GM18520 (cell line): ENCODE results near the gene ZNF92.
"Not testable (repeated sequence)": the region's sequence is repeated elsewhere in the genome, so short reads cannot be mapped to it uniquely, and the experiment has no call there.

Experiments
- ATAC-seq: cut with Tn5 transposase; IDR thresholded peaks from one replicate; pipeline ENCODE4 v1.9.1; 2021; ENCODE audit not compliant: unreplicated experiment

Gene ZNF92

DNA sequence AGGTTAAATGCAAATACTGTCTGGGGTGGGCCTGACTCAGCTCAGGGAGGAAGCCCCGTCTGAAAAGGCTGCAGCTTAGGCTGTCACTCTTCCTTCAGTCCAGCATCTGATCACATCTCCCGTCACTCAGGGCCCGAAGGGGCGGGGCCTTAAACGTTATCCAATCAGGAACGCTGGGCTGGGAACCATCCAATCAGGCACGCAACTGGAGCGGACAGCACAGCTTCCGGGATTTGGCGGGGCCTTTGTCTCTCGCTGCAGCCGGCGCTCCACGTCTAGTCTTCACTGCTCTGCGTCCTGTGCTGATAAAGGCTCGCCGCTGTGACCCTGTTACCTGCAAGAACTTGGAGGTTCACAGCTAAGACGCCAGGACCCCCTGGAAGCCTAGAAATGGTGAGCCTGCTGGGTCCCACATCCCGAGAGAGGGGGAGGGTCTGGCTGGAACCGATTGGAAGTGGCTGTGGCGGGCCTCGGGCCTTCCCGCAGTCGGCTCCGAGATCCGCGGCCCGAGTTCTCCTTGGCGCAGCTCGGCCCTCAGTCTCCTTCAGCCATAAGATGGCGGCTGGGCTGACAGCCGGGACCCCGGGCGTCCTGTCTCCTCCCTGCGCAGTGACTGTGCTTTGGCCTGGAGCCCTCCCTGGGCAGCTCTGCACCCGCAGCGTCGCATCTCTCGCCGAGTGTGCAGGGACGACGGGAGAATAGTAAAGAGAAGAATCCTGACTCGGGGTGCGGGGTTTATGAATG, at the start of gene ZNF92:
Gene ZNF92, plus strand, starts transcription at position 248 of the 744 bp plus-strand sequence. Its CDS starts 143 bp downstream, at position 391.
- ATAC-seq = peak; percentile 100

DNA sequence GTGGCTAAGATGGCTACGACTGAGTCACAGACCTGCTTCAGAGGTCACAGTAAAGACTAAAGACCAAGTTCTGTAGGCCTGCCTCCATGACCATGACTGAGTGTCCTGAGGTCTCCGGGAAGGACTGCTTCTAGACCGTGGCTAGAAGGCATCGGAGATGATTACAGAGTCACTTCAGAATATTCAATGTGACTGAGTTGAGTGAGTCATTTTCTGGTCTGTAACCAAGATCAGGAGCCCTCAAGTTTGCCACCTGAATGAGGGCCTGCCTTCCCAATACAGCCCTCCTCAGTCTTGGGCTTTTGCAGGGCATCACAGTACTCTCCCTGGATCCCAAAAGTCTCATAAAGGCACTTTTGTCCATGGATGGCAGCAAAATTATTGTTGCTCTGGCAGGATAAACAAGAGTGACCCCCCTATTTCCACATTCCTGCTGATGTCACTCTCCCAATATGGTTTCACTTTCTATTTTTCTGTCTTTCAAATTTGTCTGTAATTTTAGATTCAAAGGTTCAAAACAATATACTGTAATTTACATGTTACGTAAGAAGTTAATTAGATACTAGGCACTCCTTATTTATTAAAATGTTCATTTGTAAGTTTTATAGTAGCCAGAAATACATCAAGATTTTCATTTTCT, 47.7 kb upstream of the ZNF92 start:
- no peak for ATAC-seq

DNA sequence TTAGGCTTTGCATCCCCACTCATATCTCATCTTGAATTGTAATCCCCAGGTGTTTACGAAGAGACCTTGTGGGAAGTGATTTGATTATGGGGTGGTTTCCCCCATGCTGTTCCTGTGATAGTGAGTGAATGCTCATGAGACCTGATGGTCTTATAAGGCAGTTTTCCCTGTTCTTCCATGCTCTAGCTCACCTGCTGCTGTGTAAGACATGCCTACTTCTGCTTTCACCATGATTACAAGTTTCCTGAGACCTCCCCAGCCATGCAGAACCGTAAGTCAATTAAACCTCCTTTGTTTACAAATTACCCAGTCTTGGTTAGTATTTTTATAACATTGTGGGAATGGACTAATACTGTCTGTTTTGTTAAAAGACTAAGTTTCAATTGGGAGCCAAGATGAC, 35.3 kb upstream of the ZNF92 start:
- ATAC-seq = no peak

DNA sequence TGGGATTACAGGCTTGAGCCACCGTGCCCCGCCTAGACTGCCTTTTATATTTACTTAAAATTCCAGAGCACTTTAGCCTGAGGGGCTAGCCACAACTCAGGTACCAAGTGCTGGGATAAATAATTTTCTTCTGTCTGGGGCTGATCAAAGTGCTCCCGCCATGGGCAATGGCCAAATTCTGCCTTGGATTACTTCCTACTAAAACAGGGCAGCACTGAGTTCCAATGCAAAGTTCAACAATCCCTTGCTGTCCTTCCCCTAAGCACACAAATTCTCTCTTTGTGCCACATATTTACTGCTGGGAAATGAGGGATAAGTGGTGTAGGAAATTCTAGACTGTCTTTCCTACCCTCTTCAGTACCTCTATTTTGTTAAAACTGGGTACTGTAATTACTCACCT, 34.4 kb upstream of the ZNF92 start:
- ATAC-seq = no peak

DNA sequence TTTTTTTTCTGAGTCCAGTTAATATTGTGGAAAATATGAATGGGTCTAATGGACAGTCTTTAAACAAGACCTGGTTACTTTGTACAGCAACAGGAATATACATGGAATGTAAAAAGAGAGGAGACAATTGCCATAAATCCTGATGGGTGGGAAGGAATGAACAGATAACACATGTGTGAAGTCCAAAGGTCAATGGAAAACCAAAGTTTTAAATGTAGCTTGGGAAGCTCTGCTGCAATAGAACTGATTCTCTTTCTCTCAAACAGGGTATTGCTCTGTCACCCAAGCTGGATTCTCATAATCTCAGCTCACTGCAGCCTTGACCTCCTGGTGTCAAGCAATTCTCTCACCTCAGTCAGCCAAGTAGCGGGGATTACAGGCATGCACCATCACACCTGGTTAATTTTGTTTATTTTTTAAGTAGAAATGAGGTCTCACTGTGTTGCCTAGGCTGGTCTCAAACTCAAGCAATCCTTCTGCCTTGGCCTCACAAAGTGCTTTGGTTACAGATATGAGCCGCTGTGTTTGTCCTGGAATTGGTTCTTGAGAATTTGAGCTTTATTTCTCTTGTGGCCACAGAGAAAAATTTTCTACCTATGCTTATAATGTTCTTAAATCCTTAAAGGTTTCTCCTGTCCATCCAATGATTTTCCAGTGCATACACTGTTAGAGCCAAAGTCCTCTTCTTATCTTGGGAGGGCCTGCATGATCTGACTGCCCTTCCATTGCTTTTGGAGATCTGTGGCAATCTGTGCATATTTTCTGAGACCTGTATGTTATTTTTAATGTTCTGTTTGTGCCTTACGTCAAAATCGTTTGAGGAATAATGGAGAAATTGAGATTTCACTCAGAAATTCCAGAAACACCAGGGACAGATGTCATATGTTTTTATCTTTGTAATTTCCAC, 30.7 kb upstream of the ZNF92 start:
- ATAC-seq = no peak

DNA sequence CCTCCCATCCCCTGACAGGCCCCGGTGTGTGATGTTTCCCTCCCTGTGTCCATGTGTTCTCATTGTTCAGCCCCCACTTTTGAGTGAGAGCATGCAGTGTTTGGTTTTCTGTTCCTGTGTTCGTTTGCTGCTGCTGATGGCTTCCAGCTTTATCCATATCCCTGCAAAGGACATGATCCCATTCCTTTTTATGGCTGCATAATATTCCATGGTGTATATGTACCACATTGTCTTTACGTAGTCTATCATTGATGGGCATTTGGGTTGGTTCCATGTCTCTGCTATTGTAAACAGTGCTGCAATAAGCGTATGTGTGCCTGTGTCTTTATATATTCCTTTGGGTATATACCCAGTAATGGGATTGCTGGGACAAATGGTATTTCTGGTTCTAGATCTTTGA, 29.1 kb upstream of the ZNF92 start:
- ATAC-seq = not testable (repeated sequence)

DNA sequence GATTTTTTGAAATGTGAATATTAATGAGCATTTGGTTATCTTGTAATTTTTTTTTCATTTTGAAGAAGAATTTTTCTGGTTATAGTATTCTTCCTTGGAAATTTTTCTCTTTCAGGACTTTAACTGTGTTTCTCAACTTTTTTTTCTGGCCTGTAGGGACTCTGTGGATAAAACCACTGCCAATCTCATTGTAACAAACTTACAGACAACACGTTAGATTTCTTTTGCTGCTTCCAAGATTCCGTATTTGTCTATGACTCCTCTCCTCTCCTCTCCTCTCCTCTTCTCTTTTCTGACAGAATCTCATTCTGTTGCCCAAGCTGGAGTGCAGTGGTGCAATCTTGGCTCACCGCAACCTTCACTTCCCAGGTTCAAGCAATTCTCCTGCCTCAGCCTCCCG, 19.4 kb upstream of the ZNF92 start:
- ATAC-seq = no peak

DNA sequence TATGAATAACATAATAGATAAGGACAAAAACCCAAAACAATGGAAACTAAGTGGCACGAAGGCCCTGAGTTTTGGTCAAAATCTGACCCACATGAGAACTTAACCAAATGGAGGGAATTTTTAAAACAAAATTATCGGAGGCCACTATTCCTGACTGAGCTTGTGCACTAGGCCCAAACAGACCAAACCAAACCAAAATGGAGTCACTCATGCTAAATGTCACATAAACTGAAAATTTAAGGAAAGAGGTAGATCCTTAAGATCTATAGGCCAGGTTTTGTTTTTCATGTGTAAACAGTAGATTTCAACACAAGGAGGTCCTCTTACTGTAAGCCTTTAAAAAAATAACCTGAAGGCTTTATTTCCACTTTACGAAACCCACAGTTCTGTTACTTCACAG, 3.8 kb upstream of the ZNF92 start:
- ATAC-seq = no peak

DNA sequence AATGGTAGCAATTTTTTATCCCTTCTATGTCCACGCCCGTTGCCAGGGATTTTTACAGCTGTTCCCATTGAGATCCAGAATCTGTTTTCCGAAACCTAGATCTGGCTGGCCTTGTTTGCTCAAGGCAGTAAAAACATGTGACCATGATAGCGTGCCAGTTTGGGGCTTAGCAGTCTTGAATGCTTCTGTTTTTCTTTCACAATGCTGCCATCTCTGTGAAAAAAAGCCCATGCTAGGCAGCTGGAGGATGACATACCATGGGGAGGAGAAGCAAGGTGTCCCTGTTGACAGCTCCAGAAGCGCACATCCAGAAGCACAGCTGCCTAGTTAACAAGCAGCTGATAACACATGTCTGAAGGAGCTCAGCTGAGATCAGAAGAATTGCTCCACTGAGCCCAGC, 2.2 kb upstream of the ZNF92 start:
- ATAC-seq = no peak

DNA sequence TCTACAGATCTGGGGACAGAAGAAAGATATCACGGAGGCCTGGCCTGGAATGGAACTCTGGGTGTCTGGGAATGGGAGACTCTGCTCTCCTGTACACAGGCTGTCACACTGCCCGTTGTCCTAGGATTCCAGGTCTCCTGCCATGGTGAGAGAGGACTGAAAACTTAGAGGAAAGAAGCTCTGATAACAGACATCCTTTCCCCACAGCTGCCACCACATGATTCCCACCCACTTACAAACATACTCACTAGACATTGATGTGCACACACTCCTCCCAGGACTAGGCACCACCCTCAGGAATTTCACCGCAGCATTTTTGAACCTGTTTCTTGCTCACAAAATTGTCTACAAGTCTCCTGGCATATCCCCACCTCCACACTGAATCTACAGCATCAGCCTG, 5.7 kb downstream of the ZNF92 start:
- no peak for ATAC-seq

DNA sequence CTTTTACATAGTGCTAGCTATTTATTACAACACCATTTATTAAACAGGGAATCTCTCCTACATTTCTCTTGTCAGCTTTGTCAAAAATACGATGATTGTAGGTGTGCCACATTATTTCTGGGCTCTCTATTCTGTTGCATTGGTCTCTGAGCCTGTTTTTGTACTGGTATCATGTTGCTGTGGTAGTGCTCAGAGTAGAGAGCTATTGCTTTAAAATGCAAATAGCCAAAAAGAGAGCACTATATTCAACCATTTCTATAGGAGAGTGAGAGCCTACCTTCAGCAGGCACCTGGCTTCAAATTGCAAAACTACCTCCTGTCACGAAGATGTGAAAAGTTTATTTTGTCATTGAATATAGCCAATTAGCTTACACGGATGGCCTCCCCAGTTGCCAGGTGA, 8.1 kb downstream of the ZNF92 start:
- ATAC-seq = no peak

DNA sequence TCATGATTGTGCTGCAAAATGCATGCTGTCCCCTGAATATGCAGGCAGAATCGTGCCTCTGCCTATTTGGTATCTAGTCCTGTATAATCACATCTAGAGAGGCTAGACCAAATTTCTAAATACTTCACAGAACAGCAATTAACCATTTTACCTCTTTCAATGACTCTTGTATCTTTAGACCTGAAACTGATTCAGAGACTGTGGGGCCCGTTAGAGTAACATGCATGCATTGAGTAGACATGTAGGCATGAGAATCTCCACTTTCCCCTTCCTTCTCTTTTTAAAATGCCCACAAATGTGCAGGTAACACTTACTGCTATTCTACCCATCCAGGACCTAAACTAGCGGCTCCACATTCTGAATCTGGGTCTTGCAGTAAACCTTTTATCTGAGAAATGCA, 8.8 kb downstream of the ZNF92 start:
- no peak for ATAC-seq

DNA sequence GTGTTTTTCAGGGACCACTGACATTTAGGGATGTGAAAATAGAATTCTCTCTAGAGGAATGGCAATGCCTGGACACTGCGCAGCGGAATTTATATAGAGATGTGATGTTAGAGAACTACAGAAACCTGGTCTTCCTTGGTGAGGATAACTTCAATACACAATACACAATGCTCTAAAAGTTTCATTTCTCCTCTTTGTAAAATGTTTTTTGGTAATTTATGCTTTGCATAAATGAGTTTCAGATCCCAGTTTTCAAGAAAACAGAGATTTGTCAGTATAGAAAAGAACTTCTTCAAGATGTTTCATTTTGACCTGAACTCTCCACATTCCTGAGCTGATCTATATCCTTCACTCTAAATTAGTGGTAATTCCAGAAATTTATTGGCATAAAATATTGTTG, 14.2 kb downstream of the ZNF92 start:
- ATAC-seq = no peak

DNA sequence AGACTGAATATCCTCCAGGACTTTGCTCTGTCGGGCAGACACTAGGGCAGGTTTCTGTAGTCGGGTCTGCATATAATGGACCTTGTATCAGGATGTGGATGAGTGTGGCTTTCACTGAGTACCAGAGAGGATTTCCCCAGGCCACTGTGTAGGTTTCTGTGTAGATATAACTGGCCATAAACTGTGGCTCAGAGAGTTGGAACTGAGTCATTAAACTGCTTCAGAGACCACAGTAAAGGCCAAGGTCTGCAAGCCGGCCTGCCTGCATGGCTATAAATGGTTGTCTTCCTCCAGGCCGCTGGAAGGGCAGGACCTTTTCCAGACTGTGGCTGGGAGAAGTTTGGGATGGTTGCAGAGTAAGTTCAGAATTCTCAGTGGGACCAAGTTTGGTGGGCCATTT, 16.9 kb downstream of the ZNF92 start:
- ATAC-seq = peak; percentile 81

DNA sequence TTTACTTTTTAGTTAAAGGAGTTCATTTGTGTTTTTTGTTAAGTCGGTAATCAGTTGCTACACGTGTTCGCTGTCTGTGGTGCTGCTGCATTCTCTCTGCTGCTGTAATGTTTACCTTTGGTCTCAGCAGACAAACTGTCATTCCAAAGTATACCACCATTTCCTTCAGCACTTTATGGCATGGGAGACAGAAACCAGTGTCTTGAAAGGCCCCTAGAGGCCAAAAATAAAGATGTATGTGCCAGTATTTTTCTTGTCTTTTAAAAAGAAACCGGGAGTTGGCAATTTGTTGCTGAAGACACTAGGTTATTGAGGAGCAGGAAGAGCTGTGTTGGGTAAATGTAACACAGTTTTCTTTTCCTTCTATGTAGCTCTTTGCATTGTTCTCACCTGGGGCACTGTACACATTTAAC, 24.1 kb downstream of the ZNF92 start:
- no peak for ATAC-seq

DNA sequence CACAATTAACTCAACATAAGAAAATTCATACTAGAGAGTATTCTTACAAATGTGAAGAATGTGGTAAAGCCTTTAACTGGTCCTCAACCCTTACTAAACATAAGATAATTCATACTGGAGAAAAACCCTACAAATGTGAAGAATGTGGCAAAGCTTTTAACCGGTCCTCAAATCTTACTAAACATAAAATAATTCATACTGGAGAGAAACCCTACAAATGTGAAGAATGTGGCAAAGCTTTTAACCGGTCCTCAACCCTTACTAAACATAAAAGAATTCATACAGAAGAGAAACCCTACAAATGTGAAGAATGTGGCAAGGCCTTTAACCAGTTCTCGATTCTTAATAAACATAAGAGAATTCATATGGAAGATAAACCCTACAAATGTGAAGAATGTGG, 25.0 kb downstream of the ZNF92 start:
- not testable (repeated sequence) for ATAC-seq

DNA sequence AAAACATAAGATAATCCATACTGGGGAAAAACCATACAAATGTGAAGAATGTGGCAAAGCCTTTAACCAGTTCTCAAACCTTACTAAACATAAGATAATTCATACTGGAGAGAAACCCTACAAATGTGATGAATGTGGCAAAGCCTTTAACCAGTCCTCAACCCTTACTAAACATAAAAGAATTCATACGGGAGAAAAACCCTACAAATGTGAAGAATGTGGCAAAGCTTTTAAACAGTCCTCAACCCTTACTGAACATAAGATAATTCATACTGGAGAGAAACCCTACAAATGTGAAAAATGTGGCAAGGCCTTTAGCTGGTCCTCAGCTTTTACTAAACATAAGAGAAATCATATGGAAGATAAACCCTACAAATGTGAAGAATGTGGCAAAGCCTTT, 25.4 kb downstream of the ZNF92 start:
- ATAC-seq = not testable (repeated sequence)

DNA sequence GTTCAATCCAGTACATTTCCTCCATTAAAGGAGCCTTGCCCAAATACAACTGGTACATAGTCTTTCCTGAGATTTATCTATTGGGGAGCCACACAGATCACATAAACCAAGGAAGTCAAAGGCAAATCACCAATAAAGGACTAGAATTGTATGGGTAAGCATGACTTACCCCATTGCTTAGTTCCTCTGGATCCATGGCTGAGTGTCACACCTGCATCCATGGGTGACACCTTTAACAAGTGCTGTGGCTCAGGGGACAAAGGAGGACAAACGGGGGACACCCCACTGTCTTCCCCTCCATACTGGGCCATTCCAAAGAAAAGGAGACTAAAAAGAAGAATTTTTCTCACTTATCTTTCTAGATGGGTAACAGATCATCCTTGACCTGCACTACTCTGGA, 30.4 kb downstream of the ZNF92 start:
- no peak for ATAC-seq

DNA sequence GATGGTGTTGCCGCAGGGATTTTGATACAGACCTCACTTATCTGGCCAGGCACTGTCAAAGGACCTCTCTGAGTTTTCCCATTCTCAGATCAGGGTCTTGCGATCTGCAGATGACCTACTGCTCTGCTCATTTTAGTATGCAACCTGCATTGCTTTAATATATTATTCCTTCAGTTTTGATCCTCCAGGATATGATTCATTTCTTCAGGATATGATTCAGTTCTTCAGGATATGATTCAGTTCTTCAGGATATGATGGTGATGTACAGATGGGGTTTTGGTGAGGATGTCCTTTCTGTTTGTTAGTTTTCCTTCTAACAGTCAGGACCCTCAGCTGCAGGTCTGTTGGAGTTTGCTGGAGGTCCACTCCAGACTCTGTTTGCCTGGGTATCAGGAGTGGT, 33.1 kb downstream of the ZNF92 start:
- ATAC-seq = not testable (repeated sequence)

DNA sequence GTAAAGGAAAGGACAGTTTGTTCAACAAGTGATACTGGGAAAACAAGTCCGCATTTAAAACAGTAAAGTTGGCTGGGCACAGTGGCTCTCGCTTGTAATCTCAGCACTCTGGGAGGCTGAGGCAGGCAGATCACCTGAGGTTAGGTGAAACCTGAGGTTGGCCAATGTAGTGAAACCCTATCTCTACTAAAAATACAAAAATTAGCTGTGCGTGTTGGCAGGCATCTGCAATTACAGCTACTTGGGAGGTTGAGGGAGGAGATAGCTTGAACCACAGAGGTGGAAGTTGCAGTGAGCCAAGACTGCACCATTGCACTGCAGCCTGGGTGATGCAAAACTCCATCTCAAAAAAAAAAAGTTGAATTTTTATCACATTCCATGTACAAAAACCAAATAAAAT, 35.7 kb downstream of the ZNF92 start:
- ATAC-seq = no peak

DNA sequence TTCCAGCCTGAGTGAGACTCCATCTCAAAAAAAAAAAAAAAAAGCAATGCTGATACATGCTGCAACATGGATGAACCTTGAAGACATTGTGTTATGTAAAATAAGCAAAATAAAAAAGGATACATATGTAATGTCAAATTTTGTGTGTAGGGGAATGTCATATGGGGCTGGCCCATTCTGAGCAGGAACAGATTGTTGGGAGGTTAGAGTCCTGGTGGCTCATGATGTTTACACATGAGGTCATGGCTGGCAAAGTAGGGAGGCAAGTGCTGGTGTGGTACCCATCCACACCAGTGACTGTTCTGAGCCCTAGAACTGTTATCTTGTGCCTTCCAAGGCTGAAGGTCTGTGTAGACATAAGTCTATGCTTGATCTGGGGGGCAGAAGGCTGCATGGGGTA, 37.6 kb downstream of the ZNF92 start:
- no peak for ATAC-seq

DNA sequence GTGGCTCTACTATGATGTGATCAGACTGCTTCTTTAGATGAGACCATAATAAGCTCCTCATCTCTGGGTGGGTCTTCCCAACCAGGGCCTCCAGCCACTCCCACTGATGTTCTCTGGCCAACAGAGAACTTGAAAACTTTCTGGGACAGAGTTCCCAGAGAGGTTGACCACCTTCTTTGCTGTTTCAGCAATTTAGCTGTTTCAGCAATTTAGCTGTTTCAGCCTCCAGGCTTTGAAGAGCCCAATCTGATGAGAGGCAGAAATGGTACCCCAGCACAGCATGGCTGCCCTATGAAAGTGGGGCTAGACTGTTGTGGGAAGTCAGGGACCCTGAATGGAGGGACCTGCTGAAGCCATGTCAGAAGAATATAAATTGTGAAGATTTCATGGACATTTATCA, 49.0 kb downstream of the ZNF92 start:
- ATAC-seq = no peak
